Astrocyte (in vitro differentiated cells and primary cell): ENCODE data around the gene SH3BGRL2. TPM values are rescaled to one million over a fixed set of nuclear protein-coding genes. Genes with fewer than 3 reads are reported as not detected.
"Not testable (repeated sequence)": the region's sequence is repeated elsewhere in the genome, so short reads cannot be mapped to it uniquely, and the experiment has no call there.

Experiments used
- DNase-seq: peaks from one replicate; pipeline ENCODE4 v3.0.0-alpha.2; 2010; ENCODE audit warnings: low read depth
- FAIRE-seq: peaks from 2 replicates; lab custom pipeline; 2011; peaks lifted over from hg19 to GRCh38; lab: Jason Lieb, UNC
- H2AFZ ChIP-seq: 2 replicates; pipeline ENCODE4 v1.6.0; 2012; ENCODE audit warnings: low read depth, low read length, inconsistent platforms
- H3K27ac ChIP-seq: 2 replicates; pipeline ENCODE4 v1.5.1; 2011; ENCODE audit warnings: low read depth, low read length, inconsistent platforms
- H3K27me3 ChIP-seq: 2 replicates; pipeline ENCODE4 v1.6.0; 2011; ENCODE audit warnings: low read length, inconsistent platforms; ENCODE audit not compliant: insufficient read depth
- H3K36me3 ChIP-seq: 2 replicates; pipeline ENCODE4 v1.5.1; 2011; ENCODE audit warnings: low read length, inconsistent platforms; ENCODE audit not compliant: insufficient read depth
- H3K4me1 ChIP-seq: 2 replicates; pipeline ENCODE4 v1.5.1; 2011; ENCODE audit warnings: low read length, inconsistent platforms; ENCODE audit not compliant: insufficient read depth
- H3K4me2 ChIP-seq: 2 replicates; pipeline ENCODE4 v1.6.0; 2012; ENCODE audit warnings: low read length, inconsistent platforms
- H3K4me3 ChIP-seq: 2 replicates; pipeline ENCODE4 v1.5.1; 2011; ENCODE audit warnings: low read depth, mild to moderate bottlenecking, low read length, inconsistent platforms; ENCODE audit not compliant: insufficient read depth
- H3K79me2 ChIP-seq: 2 replicates; pipeline ENCODE4 v1.6.0; 2012; ENCODE audit warnings: mild to moderate bottlenecking, low read length, inconsistent platforms; ENCODE audit not compliant: insufficient read depth
- H3K9ac ChIP-seq: 2 replicates; pipeline ENCODE4 v1.6.0; 2012; ENCODE audit warnings: mild to moderate bottlenecking, low read length, inconsistent platforms
- H3K9me3 ChIP-seq: 2 replicates; pipeline ENCODE4 v1.5.1; 2012; ENCODE audit warnings: low read depth, mild to moderate bottlenecking, low read length, inconsistent platforms; ENCODE audit not compliant: insufficient read depth
- H4K20me1 ChIP-seq: 2 replicates; pipeline ENCODE4 v1.6.0; 2012; ENCODE audit warnings: low read length, inconsistent platforms; ENCODE audit not compliant: insufficient read depth
- H3K27ac Mint-ChIP-seq: one replicate; pipeline ENCODE4 v1.8.0; 2021; ENCODE audit warnings: mild to moderate bottlenecking, mixed read lengths; ENCODE audit not compliant: unreplicated experiment
- H3K27me3 Mint-ChIP-seq: one replicate; pipeline ENCODE4 v1.8.0; 2021; ENCODE audit warnings: low read depth, mixed read lengths; ENCODE audit not compliant: unreplicated experiment
- H3K36me3 Mint-ChIP-seq: one replicate; pipeline ENCODE4 v1.8.0; 2021; ENCODE audit warnings: low read depth, mixed read lengths; ENCODE audit not compliant: unreplicated experiment
- H3K4me1 Mint-ChIP-seq: one replicate; pipeline ENCODE4 v1.8.0; 2021; ENCODE audit warnings: low read depth, mixed read lengths; ENCODE audit not compliant: unreplicated experiment
- H3K4me3 Mint-ChIP-seq: one replicate; pipeline ENCODE4 v1.8.0; 2021; ENCODE audit warnings: mild to moderate bottlenecking, moderate library complexity, mixed read lengths; ENCODE audit not compliant: unreplicated experiment
- H3K9me3 Mint-ChIP-seq: one replicate; pipeline ENCODE4 v1.8.0; 2021; ENCODE audit warnings: mild to moderate bottlenecking, mixed read lengths; ENCODE audit not compliant: unreplicated experiment
- CTCF ChIP-seq: IDR thresholded peaks from 2 replicates; pipeline ENCODE4 v1.5.1; 2011; ENCODE audit warnings: low read depth, mild to moderate bottlenecking, inconsistent platforms, low read length, moderate library complexity; ENCODE audit not compliant: insufficient read depth
- EZH2 ChIP-seq: IDR thresholded peaks from 2 replicates; pipeline ENCODE4 v1.6.1; 2012; ENCODE audit warnings: mild to moderate bottlenecking, low read length, inconsistent platforms; ENCODE audit not compliant: insufficient read depth
- total RNA-seq: library from RNA; stranded (reverse); gene quantifications from 2 replicates; pipeline ENCODE4 v1.2.1, GENCODE V29; 2021

SH3BGRL2 gene
- total RNA-seq, 1 donor from 2014 or later = 15.9 TPM

DNA sequence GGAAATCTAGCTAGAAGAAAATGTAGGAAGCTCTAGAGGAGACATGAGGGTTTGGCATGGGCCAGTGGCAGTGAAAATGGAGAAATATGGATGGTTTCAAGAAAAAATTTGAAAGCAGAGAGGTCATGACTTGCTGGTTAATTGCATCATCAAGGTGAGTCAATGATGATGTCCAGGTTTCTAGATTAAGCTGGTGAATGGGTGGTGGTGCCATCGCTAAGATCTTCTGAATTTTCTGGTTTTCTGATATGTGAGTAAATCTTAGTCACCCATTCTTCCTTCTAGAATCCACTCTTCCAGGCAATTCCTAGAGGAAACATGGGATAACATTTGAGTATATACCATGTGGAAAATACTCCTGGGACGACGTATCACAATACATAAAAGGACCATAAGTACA, 25.0 kb downstream of the SH3BGRL2 start:
- peak; percentile 23 for FAIRE-seq
- Histone ChIP-seq H3K4me1 (no peaks in the 10 kb centered on the region), H3K27ac (no peak overlapping the region), H4K20me1 (no peaks in the 10 kb centered on the region), H3K9ac (no peak overlapping the region), H3K79me2 (no peaks in the 10 kb centered on the region), H3K36me3 (no peaks in the 10 kb centered on the region), H3K4me2 (no peak overlapping the region), H3K4me3 (no peak overlapping the region), H2AFZ (no peak overlapping the region), H3K27me3 (no peaks in the 10 kb centered on the region), H3K9me3 (no peaks in the 10 kb centered on the region)
- no peak for TF ChIP-seq EZH2
- TF ChIP-seq CTCF = no peak
- Mint-ChIP-seq H3K27ac (no peak overlapping the region), H3K4me3 (no peak overlapping the region), H3K4me1 (no peaks in the 10 kb centered on the region), H3K36me3 (no peaks in the 10 kb centered on the region), H3K9me3 (peaks cover 7% of the 10 kb centered on the region), H3K27me3 (no peaks in the 10 kb centered on the region)
- DNase-seq = no peak

DNA sequence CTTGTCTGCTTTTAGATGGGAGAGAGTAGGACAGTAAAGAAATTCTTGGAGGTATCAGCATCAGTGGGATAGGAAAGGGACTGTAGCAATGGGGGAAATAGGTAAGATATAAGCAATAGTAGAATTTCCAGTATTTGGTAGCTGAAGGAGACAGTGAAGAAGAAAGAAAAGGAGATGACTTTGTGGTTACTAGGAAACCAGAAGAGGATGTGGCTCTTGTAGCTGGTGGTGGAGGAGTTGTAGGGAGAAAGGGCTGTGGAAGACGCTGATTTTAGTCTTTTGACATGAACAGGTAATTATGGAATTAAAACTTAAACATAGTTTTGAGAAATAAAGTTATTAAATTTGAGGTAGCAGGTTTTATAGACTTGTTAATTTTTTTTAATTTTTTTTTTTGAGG, 26.1 kb downstream of the SH3BGRL2 start:
- no peak for TF ChIP-seq EZH2
- no peak for TF ChIP-seq CTCF
- peaks cover 7% of the 10 kb centered on the region for H3K9me3 Mint-ChIP-seq
- no peak overlapping the region for H3K4me3 Mint-ChIP-seq
- no peak for FAIRE-seq
- no peaks in the 10 kb centered on the region for H3K36me3 ChIP-seq
- no peak for DNase-seq
- H3K9me3 ChIP-seq = no peaks in the 10 kb centered on the region
- H3K4me1 ChIP-seq = no peaks in the 10 kb centered on the region
- H3K79me2 ChIP-seq = no peaks in the 10 kb centered on the region
- no peak overlapping the region for H3K27ac ChIP-seq
- no peaks in the 10 kb centered on the region for H3K27me3 Mint-ChIP-seq
- no peak overlapping the region for H2AFZ ChIP-seq
- no peaks in the 10 kb centered on the region for H3K27me3 ChIP-seq
- no peak overlapping the region for H3K4me3 ChIP-seq
- H3K4me1 Mint-ChIP-seq = no peaks in the 10 kb centered on the region
- no peak overlapping the region for H3K4me2 ChIP-seq
- no peak overlapping the region for H3K27ac Mint-ChIP-seq
- no peaks in the 10 kb centered on the region for H3K36me3 Mint-ChIP-seq
- H4K20me1 ChIP-seq = no peaks in the 10 kb centered on the region
- no peak overlapping the region for H3K9ac ChIP-seq

GRCh38 chr6:79663655-79664054, 32.5 kb downstream of the SH3BGRL2 start:
- not testable (repeated sequence) for H3K9ac ChIP-seq, FAIRE-seq, H3K27ac Mint-ChIP-seq, H3K27ac ChIP-seq, H3K36me3 Mint-ChIP-seq, H3K36me3 ChIP-seq, H3K79me2 ChIP-seq, H3K9me3 ChIP-seq, DNase-seq, H3K4me1 Mint-ChIP-seq, H4K20me1 ChIP-seq, H3K4me1 ChIP-seq, H3K4me2 ChIP-seq, H3K4me3 Mint-ChIP-seq, H3K27me3 ChIP-seq, H2AFZ ChIP-seq, H3K27me3 Mint-ChIP-seq, H3K9me3 Mint-ChIP-seq, H3K4me3 ChIP-seq
